ENCODE measurements around the gene SWT1.

Gene SWT1

GRCh38 chr1:185156854-185157598 lies at the start of gene SWT1, which contains the start of gene TRMT1L:
TSS of gene SWT1 (plus strand) at chr1:185157167. CDS start at chr1:185160842, 3,675 bp downstream.
TSS of gene TRMT1L (minus strand) at chr1:185156953. CDS start at chr1:185156712, 241 bp downstream.
- peak within 1 kb of the TSS; percentile 96 to 98 for H3K27ac ChIP-seq
- peak; percentile 100 for DNase-seq (ENCODE audit: low spot score)
- TF ChIP-seq, protein P1, sequence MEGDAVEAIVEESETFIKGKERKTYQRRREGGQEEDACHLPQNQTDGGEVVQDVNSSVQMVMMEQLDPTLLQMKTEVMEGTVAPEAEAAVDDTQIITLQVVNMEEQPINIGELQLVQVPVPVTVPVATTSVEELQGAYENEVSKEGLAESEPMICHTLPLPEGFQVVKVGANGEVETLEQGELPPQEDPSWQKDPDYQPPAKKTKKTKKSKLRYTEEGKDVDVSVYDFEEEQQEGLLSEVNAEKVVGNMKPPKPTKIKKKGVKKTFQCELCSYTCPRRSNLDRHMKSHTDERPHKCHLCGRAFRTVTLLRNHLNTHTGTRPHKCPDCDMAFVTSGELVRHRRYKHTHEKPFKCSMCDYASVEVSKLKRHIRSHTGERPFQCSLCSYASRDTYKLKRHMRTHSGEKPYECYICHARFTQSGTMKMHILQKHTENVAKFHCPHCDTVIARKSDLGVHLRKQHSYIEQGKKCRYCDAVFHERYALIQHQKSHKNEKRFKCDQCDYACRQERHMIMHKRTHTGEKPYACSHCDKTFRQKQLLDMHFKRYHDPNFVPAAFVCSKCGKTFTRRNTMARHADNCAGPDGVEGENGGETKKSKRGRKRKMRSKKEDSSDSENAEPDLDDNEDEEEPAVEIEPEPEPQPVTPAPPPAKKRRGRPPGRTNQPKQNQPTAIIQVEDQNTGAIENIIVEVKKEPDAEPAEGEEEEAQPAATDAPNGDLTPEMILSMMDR (IDR thresholded peaks at IDR 0.05): no peak
- H3K4me3 ChIP-seq: peak within 1 kb of the TSS; percentile 85

DNA sequence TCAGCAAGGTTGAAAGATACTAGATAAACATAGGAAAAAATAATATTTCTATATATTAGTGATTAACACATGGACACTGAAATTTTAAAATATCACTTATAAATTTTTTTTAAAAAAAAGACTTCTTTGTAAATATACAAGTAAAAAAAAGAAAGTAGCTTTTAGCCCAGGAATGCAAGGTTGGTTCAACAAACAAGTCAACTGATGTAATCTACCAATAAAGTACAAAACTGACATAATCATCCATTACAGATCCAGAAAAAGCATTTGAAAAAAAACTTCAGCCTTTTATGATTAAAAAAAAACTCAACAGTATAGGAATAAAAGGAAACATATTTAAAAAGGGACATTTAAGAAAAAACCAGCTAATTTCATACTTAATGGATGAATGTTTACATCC lies 48.6 kb upstream of the SWT1 start:
- DNase-seq (ENCODE audit: low spot score): no peak
- TF ChIP-seq, protein P1 (IDR thresholded peaks at IDR 0.05): no peak
- Histone ChIP-seq H3K27ac (no peak overlapping the region), H3K4me3 (no peak overlapping the region)

DNA sequence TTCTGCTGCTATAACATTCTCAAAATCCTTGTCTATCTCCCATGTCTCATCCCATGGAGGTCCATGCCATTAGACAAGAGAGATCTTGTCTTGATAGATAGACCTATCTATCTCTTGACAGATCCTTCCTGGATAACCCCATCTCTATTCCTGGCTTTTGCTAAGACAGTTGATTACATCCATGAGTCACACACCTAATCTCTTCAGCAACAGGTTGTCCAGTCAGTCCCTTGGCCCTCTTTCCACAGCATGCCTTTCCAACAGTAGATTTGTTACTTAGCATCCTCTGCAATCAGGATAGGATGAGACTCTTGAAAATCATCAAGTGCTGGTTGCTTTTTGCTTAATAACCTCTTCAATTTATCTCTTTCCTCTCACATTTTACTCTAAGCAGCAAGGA lies 46.8 kb upstream of the SWT1 start:
- Histone ChIP-seq H3K4me3 (no peak overlapping the region), H3K27ac (no peak overlapping the region)
- TF ChIP-seq, protein P1 (IDR thresholded peaks at IDR 0.05): no peak
- DNase-seq (ENCODE audit: low spot score): no peak

- TF ChIP-seq, protein P1 (IDR thresholded peaks at IDR 0.05): no peak
- Histone ChIP-seq H3K27ac (no peak overlapping the region), H3K4me3 (no peak overlapping the region)
- DNase-seq (ENCODE audit: low spot score): no peak
Observed at GRCh38 chr1:185111873-185112272, 45.1 kb upstream of the SWT1 start.

GRCh38 chr1:185112356-185112755 lies 44.6 kb upstream of the SWT1 start:
- TF ChIP-seq, protein P1 (IDR thresholded peaks at IDR 0.05): no peak
- DNase-seq (ENCODE audit: low spot score): no peak
- H3K27ac ChIP-seq: no peak overlapping the region
- H3K4me3 ChIP-seq: no peak overlapping the region

DNA sequence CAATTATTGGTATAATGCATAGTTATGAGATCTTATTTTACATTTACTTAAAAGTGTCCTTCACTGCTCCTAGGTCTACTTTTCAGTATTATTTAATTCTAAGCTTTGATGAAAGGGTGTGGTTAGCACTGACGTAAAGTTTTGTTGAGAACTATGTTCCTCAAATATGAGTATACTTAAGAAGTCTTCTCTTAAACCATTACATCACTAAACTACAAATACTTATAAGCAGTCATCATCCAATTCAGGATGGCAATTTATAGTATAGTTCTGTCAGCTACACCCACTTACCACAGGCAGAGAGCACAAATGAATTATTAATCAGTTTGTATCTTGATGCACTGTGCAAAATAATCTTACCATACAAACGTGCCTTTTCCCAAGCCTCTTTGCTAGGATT lies 27.3 kb upstream of the SWT1 start:
- no peak for DNase-seq (ENCODE audit: low spot score)
- no peak overlapping the region for H3K27ac ChIP-seq
- no peak overlapping the region for H3K4me3 ChIP-seq
- TF ChIP-seq, protein P1 (IDR thresholded peaks at IDR 0.05): no peak

DNA sequence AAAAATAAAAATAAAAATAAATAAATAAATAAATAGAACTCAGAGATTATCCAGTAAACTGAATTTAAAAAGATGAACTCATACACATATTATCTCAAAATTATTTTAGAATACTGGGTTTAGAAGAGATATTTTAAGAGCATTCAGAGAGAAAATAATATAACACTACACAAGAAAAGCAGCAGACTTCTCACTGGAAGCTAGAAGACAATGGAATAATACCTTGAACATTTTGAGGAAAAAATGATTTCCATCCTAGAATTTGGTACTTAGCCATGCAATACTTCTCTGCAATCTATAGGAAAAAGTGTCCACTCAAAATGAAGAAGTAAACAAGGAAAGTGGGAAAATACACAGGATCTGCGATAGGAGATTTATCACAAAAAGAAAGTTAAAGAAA lies 24.4 kb upstream of the SWT1 start:
- no peak for DNase-seq (ENCODE audit: low spot score)
- Histone ChIP-seq H3K27ac (no peak overlapping the region), H3K4me3 (no peak overlapping the region)
- TF ChIP-seq, protein P1 (IDR thresholded peaks at IDR 0.05): no peak
